ENCODE measurements around the gene VWA3B.

VWA3B gene

GRCh38 chr2:98324181-98324580 is 237.2 kb downstream of the VWA3B start:
- DNase-seq (ENCODE audit: low read depth in 2 of 2, low spot score in 1 of 2): no peak

DNA sequence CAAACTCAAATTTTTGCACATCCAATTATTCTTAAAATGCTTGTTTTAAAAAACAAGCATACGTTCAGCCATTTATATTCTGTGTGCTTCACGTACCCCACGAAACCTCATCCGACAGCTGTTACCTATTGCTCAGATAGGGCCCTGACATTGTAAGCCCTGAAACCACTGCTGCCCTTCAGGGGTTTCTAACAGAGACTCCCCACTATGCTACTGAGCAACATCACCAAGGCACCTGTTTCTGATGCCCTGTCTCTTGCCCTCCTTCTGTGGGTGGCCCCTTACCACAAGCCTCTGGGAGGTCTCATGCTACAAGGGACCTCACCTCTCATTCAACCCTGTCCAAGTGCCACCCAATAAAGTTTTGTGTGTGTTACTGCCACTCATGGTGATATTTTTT is 240.8 kb downstream of the VWA3B start:
- DNase-seq (ENCODE audit: low read depth in 2 of 2, low spot score in 1 of 2): no peak

DNA sequence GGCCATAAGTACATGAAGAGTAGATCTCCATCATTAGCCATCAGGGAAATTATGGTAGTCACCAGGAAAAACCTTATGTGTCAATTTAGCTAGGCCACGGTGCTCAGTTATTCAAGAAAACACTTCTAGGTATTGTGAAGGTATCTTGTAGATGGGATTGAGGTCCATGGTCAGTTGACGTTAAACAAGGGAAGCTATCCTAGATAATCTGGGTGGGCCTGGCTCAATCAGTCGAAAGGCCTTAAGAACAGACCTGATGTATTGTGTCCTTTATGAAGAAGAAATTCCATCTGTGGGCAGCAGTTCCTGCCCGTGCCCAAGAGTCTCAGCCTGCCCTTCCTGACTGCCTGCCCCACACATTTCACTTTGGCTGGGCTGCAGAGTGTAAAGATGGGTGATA is 242.6 kb downstream of the VWA3B start:
- no peak for DNase-seq (ENCODE audit: low read depth in 2 of 2, low spot score in 1 of 2)

- no peak for DNase-seq (ENCODE audit: low read depth in 2 of 2, low spot score in 1 of 2)
These were observed 246.0 kb downstream of the VWA3B start for GRCh38 chr2:98332989-98333388.

DNA sequence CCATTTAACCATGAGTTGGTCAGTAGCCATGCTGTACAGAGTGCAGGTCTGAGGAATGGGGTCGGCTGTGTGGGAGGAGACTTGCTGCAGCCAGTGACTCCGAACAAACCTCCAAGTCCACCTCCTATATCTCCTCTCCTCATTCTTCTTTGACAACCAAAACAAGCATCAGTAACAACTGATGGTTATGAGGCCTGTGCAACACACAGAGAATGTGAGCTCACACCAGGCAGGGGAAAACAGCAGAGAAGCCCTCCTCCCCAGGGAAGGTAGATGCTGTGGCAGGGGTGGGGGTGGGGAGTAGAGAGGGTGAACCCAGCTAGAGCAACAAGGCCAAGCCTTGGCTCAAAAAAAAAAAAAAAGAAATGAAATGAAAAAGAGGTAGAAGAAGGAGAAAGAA is 247.0 kb downstream of the VWA3B start:
- no peak for DNase-seq (ENCODE audit: low read depth in 2 of 2, low spot score in 1 of 2)

DNA sequence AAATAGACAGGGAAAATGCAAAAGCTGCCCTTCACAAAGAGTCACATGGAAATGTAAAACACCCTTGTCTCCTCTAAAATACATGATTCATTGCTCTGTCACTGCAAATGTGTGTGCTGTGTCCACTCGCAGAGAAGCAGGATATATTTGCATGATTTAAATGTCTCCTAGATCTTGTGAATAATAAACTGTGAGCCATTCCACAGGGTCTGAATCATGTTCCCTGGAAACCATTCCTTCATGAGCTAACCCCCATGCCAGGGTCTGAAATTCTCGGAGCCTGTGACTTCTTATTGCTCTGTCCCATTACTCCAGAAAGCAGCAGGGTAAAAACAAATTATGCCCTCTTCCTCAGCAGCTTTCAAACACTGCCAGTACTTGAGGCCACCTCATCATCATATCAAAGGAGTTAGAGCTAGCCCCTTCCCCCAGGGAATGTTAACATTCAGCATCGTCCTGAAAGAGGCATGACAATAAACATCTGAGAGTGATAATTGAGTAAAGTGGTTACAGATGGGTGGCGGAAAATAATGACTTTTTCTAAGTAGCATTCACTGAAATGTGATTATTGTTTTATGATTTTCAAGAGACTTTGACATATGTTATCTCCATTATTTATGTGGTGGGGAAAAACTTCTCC is 247.6 kb downstream of the VWA3B start:
- DNase-seq (ENCODE audit: low read depth in 2 of 2, low spot score in 1 of 2): no peak

GRCh38 chr2:98335271-98335670 is 248.3 kb downstream of the VWA3B start:
- no peak for DNase-seq (ENCODE audit: low read depth in 2 of 2, low spot score in 1 of 2)

DNA sequence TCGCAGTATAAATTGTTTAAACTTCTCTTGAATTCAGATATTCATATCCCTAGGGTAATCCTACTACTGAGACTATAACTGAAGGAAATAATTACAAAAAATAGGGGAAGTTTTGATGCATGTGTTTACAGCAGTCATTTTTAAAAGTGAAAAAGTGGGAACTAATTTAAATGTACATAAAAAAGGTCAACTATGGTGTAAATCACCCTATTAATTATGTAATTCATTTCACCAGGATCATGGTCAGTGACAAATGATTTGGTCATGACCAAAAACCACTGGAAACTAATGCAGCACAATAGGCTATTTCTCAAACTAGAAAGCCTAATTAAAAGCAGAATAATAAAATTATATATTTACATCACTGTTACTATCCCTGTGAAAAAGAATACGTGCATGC is 254.3 kb downstream of the VWA3B start:
- no peak for DNase-seq (ENCODE audit: low read depth in 2 of 2, low spot score in 1 of 2)

DNA sequence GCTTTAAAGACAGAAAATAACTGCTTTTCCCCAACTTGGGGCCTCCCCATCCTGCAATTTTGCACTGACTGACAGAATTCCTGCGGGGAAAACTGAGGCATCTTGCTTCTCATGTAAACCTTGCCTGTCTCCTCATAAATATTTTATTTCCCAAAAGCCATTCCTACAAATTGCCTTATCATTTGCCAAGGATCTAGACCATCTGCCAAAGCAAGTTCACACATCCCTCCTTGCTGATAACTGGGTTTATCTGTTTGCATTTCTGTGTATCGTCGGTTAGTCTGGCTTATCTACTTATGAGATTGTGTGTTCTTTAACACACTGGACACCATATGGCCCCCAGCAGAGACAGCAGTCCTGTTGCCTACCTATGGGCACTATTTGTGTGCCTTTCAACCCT is 256.3 kb downstream of the VWA3B start:
- DNase-seq (ENCODE audit: low read depth in 2 of 2, low spot score in 1 of 2): no peak

DNA sequence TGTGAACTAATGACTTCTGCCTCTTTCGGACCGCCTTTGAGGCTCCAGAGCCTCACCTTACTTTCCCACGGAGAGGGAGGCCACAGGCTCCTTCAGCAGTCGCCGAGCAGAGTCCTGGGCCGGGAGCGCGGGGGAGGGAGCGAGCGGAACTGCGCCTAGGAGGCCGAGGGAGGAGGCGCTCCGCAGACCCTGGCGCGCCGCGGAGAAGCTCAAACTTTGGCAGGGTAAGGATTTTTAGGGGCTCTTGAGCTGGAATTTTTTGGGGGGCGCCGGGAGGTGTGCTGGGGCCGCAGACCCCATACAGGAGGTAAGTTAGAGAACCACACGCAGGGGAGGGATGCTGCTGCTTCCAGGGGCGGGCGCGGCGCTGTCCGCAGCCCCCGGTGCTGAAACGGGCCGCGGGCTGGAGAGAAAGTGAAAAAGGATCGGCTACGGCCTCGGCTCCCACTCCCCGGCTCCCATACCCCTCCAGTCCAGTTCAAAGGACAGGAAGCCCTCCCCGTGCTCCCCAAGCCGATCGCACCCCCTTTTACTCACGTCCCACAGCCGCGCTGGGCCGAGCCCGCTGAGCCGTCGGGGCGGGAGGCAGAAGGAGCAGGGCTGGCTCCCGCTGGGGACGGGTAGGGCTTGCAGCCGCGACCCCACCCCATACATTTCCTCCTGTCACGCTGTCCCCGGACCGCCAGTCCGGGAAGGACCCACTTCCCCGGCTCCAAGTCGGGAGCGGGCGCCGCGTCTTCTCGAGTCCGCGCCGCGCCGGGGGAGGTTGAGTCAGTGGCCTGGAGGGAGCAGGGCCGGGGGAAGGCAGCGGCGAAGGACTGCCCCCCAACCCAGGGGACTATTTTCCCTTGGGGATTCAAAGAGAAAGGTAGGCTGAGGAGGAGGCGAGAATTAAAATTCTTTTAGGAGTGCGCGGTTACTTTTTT is 259.6 kb downstream of the VWA3B start, which contains the start of gene CNGA3:
CNGA3 (plus strand) TSS at position 146 of the 926 bp plus-strand sequence. CDS start 23,520 bp downstream, outside the sequence.
- no peak for DNase-seq (ENCODE audit: low read depth in 2 of 2, low spot score in 1 of 2)

DNA sequence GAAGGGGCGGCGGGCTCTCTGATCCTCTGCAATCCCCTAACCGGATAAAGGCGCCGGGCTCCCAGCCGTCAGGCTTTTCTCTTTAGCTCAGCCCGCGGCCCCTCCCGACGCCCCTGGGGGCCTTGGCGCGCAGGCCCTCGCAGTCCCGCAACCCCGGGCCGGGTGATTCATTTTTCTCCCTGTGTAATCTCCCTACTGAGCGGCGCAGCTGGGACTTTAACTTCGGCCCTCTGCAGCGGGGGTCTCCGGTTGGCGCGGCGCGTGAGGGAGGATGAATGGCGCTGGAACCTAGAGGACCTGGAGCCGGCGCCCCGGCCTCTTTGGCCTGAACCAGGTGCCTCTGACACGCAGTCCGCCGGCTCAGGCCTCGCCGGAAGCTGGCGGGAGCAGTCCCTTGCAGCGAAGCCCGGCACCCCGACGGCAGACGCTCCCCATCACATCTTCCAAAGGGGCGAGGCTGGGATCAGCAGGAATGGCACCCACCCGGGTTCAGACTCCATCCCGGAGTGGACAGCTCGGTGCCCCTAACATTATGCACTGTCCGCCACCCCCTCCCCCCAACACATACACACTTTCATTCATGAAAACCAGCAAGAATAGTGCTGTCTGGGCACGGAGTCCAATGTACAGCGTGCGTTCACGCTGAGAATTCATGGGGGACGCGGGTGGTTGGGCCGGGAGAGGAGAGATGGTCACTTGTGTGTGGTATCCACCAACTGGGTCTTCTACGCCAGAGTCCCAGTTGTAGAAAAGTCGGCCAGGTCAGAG is 260.5 kb downstream of the VWA3B start:
- no peak for DNase-seq (ENCODE audit: low read depth in 2 of 2, low spot score in 1 of 2)

- no peak for DNase-seq (ENCODE audit: low read depth in 2 of 2, low spot score in 1 of 2)
These were observed 261.1 kb downstream of the VWA3B start for GRCh38 chr2:98348066-98348561.

DNA sequence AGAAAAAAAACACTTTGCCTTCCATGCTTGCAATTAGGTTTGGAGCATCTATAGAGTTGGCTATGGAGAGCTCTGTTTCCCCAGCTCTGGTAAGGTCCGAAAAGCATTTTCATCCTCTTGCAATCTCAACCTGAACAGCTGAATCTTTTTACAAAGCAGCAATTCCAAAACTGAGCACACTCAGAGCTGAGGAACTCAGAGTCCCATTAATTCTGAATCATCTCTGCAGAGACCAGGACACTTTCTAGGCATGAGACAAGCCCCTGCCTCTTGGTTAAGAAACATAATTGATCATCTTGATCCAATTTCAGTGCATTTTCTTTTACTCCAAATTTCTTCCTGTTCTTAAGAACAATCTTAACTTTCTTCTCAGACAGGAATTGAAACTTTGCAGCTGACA is 263.4 kb downstream of the VWA3B start:
- no peak for DNase-seq (ENCODE audit: low read depth in 2 of 2, low spot score in 1 of 2)

GRCh38 chr2:98355881-98356280 is 268.9 kb downstream of the VWA3B start:
- no peak for DNase-seq (ENCODE audit: low read depth in 2 of 2, low spot score in 1 of 2)

GRCh38 chr2:98356729-98357128 is 269.8 kb downstream of the VWA3B start:
- DNase-seq (ENCODE audit: low read depth in 2 of 2, low spot score in 1 of 2): no peak

DNA sequence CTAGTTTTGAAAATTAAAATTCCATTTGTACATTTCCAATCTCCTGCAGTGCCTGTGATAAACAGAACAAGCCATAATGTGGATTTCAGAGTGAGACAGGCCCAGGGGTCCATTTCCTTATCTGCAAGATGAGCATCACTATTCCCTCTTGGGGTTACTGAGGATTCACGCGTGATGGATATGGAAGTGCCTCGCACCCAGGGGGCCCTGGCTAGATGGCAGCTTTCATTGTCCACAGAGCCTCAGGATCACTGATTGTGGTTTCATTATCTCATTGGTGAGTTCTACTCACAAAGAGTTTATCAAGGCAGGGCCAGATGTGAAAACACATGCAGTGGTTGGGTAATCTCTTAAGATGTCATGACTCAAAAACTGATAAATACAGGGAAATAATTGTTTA is 270.9 kb downstream of the VWA3B start:
- no peak for DNase-seq (ENCODE audit: low read depth in 2 of 2, low spot score in 1 of 2)

- no peak for DNase-seq (ENCODE audit: low read depth in 2 of 2, low spot score in 1 of 2)
These were observed 273.0 kb downstream of the VWA3B start for GRCh38 chr2:98359986-98360385.
